Pancreas (tissue), 10 donors: ENCODE data around the gene GPALPP1. TPM values are rescaled to one million over a fixed set of nuclear protein-coding genes. Genes with fewer than 3 reads are reported as not detected.

ENCODE experiments used
- ATAC-seq, 4 donors: fragments of 200-7000 bp; cut with Tn5 transposase; one replicate each; pipeline versions ENCODE4 v1.8.0 to v1.9.1; 2020; ENCODE audit warnings: mild to moderate bottlenecking in 4 of 4, moderate library complexity in 4 of 4
- DNase-seq, 6 donors: peaks; one replicate each; pipeline ENCODE4 v3.0.0-alpha.2; 2020
- FAIRE-seq: peaks from 2 replicates; lab custom pipeline; 2012; peaks lifted over from hg19 to GRCh38; lab: Jason Lieb, UNC
- H3K27ac ChIP-seq, 4 donors: fragments of 200-600 bp; sonication (generic); 1 replicate in 3 of 4; 2 replicates in 1 of 4; pipeline versions ENCODE4 v1.5.0 to v1.8.0; 2020
- H3K27me3 ChIP-seq, 4 donors: fragments of 200-600 bp; one replicate each; pipeline ENCODE4 v1.8.0; 2021
- H3K36me3 ChIP-seq, 3 donors: fragments of 200-600 bp; sonication (generic) in 1 of 3; one replicate each; pipeline versions ENCODE4 v1.5.0 to v1.8.0; 2020 to 2021
- H3K4me1 ChIP-seq, 3 donors: fragments of 200-600 bp; one replicate each; pipeline ENCODE4 v1.8.0; 2021
- H3K4me3 ChIP-seq, 4 donors: fragments of 200-600 bp; sonication (generic) in 2 of 4; one replicate each; pipeline versions ENCODE4 v1.5.0 to v1.8.0; 2020 to 2021
- H3K9me3 ChIP-seq, 4 donors: fragments of 200-600 bp; one replicate each; pipeline ENCODE4 v1.8.0; 2021
- WGBS, 2 donors: extraction: QIAGEN DNeasy Blood & Tissue Kit; methylation state at CpG; one replicate each; pipeline ENCODE4 v1.1.7; 2013; 5-methylcytosine and 5-hydroxymethylcytosine counted together
- intact Hi-C, 3 donors: fragments of 100-400 bp; cut with DNase I; formaldehyde crosslinking; loops; one replicate each; pipeline versions ENCODE4 v1.11.1 to v1.14.2; 2022
- polyA plus RNA-seq, 2 donors: library from polyadenylated mRNA; stranded (reverse); fragments of 200-250 nt; gene quantifications; one replicate each; pipeline ENCODE4 v1.2.3, GENCODE V29; 2013
- total RNA-seq, 6 donors: library from RNA; stranded (reverse); fragmentation: NEBNext Ultra II Directional in 4 of 6; extraction: Animal tissue kit (Norgen Biotek cat#: 25700) in 4 of 6; gene quantifications; one replicate each; pipeline versions ENCODE4 v1.2.1 to v1.2.4, GENCODE V29; 2021 to 2023
- TF ChIP-seq, protein P1 (sequence below), 4 donors: fragments of 200-600 bp; sonication (generic) in 3 of 4; IDR thresholded peaks; one replicate each; pipeline versions ENCODE4 v1.5.0 to v1.8.0; 2021; ENCODE audit warnings: antibody characterized with exemption in 4 of 4
- donor health status: healthy with polysubstance abuse.
- donor health status: DM: no; HTN: no; CAD: no; lungs with moderate emphysema.
- donor health status: DM: no; HTN: no; CAD: no.
- donor health status: control.
- donor health status: control.
- donor health status: Bipolar disorder and iron deficiency.
- donor health status: DM: yes; HTN: yes; CAD: no.
- donor health status: DM: no; HTN: no; CAD: no.
- donor health status: DM: no; HTN: no; CAD: no.
- donor health status: DM: yes; HTN: yes; CAD: no.

Gene GPALPP1
- total and polyA plus RNA-seq, 8 donors: 4.3 to 13.3 (median 8.8) TPM

DNA sequence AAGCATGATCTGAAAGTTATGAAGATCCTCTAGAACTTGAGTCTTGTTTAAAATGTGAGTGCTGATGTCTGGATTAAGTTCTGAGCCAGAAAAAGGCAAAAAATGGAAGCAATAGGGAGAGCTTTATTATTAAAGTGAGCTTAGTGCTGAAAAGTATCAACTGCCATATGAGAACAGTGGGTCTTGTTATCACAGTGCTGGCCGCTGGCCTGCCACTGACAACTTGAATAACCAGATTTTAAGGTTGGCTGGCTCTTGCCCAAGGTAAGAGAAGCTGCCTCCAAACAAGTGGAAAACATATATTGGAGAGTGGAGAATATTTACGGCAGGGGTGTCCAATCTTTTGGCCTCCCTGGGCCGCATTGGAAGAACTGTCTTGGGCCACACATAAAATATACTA is 33.9 kb upstream of the GPALPP1 start:
- intact Hi-C loops: no loop called here
- Histone ChIP-seq H3K4me3 (no peak overlapping the region), H3K36me3 (no peaks in the 10 kb centered on the region), H3K9me3 (no peaks in the 10 kb centered on the region), H3K27ac (peak overlapping the region in 3 of 4 donors; percentile 29 to 69 (median 34)), H3K27me3 (no peaks in the 10 kb centered on the region), H3K4me1 (peaks cover 0 to 7% (median 7%) of the 10 kb centered on the region in 3 donors)
- DNase-seq: peak; percentile 65 to 76 (median 70)
- FAIRE-seq: no peak
- 17 to 24% methylated on average over 3 of the region's 3 CpGs for WGBS, 2 donors
- ATAC-seq: peak; percentile 95 to 99 (median 98)
- TF ChIP-seq, protein P1, sequence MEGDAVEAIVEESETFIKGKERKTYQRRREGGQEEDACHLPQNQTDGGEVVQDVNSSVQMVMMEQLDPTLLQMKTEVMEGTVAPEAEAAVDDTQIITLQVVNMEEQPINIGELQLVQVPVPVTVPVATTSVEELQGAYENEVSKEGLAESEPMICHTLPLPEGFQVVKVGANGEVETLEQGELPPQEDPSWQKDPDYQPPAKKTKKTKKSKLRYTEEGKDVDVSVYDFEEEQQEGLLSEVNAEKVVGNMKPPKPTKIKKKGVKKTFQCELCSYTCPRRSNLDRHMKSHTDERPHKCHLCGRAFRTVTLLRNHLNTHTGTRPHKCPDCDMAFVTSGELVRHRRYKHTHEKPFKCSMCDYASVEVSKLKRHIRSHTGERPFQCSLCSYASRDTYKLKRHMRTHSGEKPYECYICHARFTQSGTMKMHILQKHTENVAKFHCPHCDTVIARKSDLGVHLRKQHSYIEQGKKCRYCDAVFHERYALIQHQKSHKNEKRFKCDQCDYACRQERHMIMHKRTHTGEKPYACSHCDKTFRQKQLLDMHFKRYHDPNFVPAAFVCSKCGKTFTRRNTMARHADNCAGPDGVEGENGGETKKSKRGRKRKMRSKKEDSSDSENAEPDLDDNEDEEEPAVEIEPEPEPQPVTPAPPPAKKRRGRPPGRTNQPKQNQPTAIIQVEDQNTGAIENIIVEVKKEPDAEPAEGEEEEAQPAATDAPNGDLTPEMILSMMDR (IDR thresholded peaks at IDR 0.05): no peak

DNA sequence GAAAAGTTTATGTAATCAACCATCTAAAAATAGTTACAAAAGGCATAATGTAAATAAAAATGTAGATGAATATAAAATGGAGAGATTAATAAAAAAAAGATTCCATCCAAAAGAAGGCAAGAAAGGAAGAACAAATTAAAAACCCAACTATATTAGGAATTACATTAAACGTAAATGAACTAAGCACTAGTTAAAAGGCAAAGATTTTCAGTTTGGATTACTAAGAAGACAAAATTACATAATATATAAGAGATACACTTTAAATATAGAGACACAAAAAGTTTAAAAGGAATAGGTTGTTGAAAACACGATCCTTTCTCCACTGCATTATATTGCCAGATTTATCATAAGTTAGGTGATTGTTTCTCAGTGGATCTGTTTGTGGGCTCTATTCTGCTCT is 27.3 kb upstream of the GPALPP1 start:
- H3K27ac ChIP-seq: no peak overlapping the region
- H3K4me1 ChIP-seq: no peaks in the 10 kb centered on the region
- TF ChIP-seq, protein P1 (IDR thresholded peaks at IDR 0.05): no peak
- H3K4me3 ChIP-seq: no peak overlapping the region
- FAIRE-seq (no peak), DNase-seq (no peak), ATAC-seq (no peak)
- H3K36me3 ChIP-seq: peaks cover 0 to 9% (median 6%) of the 10 kb centered on the region in 3 donors
- no peaks in the 10 kb centered on the region for H3K27me3 ChIP-seq
- WGBS, 2 donors: 94 to 97% methylated on average over 2 of the region's 2 CpGs
- no peaks in the 10 kb centered on the region for H3K9me3 ChIP-seq
- intact Hi-C loops: loop anchor here in 1 of 3 donors (10.0 kb wide), 1 partner anchor 467 kb away; no protein-coding TSS in a partner anchor

DNA sequence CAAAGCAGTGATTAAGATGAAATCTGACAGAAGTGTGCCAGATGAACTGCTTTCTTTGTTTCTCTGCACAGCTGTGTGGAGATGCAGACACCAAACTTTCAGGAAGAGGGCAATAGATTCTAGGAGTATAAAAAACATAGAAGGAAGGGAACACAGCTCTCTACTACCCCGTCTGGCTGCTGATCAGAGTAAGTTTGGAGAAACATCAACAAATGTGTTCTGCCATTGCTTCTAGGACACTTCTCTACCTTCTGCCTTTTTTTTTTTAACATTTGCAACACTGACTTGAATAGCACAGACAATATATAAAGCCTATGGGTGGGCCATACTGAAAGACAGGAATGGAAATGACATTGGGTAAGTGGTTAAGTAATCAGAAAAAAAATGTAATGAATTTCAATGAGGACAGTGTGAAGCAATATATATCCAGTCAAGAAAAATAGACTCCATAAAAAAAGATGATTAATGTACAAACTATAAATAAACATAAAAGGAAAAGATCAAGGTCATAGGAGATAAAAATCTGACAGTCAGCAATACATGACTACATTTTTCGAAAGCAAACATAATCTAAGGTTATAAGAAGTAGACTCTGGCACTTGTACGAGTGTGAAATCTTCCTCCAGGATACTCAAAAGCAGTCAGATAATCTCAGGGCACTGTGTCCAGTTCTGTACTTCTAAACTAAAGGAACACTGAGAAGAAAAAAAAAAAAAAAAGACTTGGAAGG is 21.5 kb upstream of the GPALPP1 start:
- intact Hi-C loops: loop anchor here in 1 of 3 donors (10.0 kb wide), 1 partner anchor 473 kb away; no protein-coding TSS in a partner anchor
- WGBS, 2 donors: 20 to 30% methylated on average over 3 of the region's 3 CpGs
- Histone ChIP-seq H3K4me1 (peaks cover 0 to 14% (median 10%) of the 10 kb centered on the region in 3 donors), H3K4me3 (no peak overlapping the region), H3K27me3 (no peaks in the 10 kb centered on the region), H3K36me3 (peaks cover 0 to 9% (median 6%) of the 10 kb centered on the region in 3 donors), H3K27ac (peak overlapping the region in 1 of 4 donors; percentile 31), H3K9me3 (no peaks in the 10 kb centered on the region)
- ATAC-seq: peak; percentile 35 to 71 (median 60)
- no peak for DNase-seq
- no peak for FAIRE-seq
- TF ChIP-seq, protein P1 (IDR thresholded peaks at IDR 0.05): no peak

DNA sequence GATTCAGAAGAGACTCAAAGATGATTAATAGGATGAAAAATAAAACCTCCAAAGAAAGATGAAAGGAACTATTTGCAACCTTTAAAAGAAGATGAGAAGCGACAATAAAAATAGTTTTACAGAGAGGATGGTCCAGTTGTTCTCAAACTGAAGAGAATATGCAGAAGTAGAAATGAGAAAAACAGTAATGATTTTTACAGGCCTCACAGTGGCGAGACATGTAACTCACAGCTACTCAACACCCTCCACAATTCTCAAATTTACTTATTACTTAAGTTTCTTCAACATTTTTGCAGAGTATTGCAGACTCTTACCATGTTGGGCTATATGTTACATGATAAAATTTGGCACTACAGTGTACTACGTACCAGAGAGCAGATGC is 20.9 kb upstream of the GPALPP1 start:
- Histone ChIP-seq H3K36me3 (peaks cover 0 to 9% (median 6%) of the 10 kb centered on the region in 3 donors), H3K4me3 (no peak overlapping the region), H3K27ac (no peak overlapping the region), H3K27me3 (no peaks in the 10 kb centered on the region), H3K4me1 (peaks cover 0 to 14% (median 10%) of the 10 kb centered on the region in 3 donors), H3K9me3 (no peaks in the 10 kb centered on the region)
- ATAC-seq (no peak), FAIRE-seq (no peak), DNase-seq (no peak)
- 75 to 78% methylated on average over 3 of the region's 3 CpGs for WGBS, 2 donors
- intact Hi-C loops: loop anchor here in 1 of 3 donors (10.0 kb wide), 1 partner anchor 474 kb away; no protein-coding TSS in a partner anchor
- TF ChIP-seq, protein P1 (IDR thresholded peaks at IDR 0.05): no peak
